HepG2 (cell line): Measurements from ENCODE around the gene CYB5A. TPM values are rescaled to one million over a fixed set of nuclear protein-coding genes. Genes with fewer than 3 reads are reported as not detected.

Experiments
- ATF4 ChIP-seq, 2 experiments: fragments of 450-650 bp in 1 of 2; sonication (generic) in 1 of 2; formaldehyde crosslinking; IDR thresholded peaks; 2 replicates each; pipeline versions ENCODE4 v1.5.0 to v1.8.0; 2020 to 2022; ENCODE audit warnings: mild to moderate bottlenecking in 1 of 2, missing genetic modification reagents in 1 of 2
- ATF6 ChIP-seq: sonication (generic); formaldehyde crosslinking; conservative IDR thresholded peaks from 2 replicates; pipeline ENCODE4 v1.4.0; 2020; ENCODE audit warnings: missing genetic modification reagents
- MYNN ChIP-seq: sonication (generic); formaldehyde crosslinking; IDR thresholded peaks from 2 replicates; pipeline ENCODE4 v1.4.0; 2020; ENCODE audit warnings: mild to moderate bottlenecking, low read depth, missing genetic modification reagents
- NFAT5 ChIP-seq: sonication (generic); formaldehyde crosslinking; IDR thresholded peaks from 2 replicates; pipeline ENCODE4 v1.4.0; 2020; ENCODE audit warnings: missing genetic modification reagents
- RFXANK ChIP-seq: IDR thresholded peaks from 2 replicates; pipeline ENCODE4 v1.6.1; 2016
- SMYD3 ChIP-seq: sonication (generic); formaldehyde crosslinking; IDR thresholded peaks from 2 replicates; pipeline ENCODE4 v1.8.1; 2023; ENCODE audit warnings: mild to moderate bottlenecking, missing genetic modification reagents
- STAT5B ChIP-seq: sonication (generic); formaldehyde crosslinking; IDR thresholded peaks from 2 replicates; pipeline ENCODE4 v1.4.0; 2020; ENCODE audit warnings: missing genetic modification reagents
- TOE1 ChIP-seq: sonication (generic); formaldehyde crosslinking; IDR thresholded peaks from 2 replicates; pipeline ENCODE4 v1.4.0; 2020; ENCODE audit warnings: mild to moderate bottlenecking, missing genetic modification reagents
- ZBTB10 ChIP-seq: sonication (generic); formaldehyde crosslinking; IDR thresholded peaks from 2 replicates; pipeline ENCODE4 v1.4.0; 2020; ENCODE audit warnings: missing genetic modification reagents, borderline replicate concordance
- ZNF230 ChIP-seq: sonication (generic); formaldehyde crosslinking; IDR thresholded peaks from 2 replicates; pipeline ENCODE4 v1.4.0; 2020; ENCODE audit warnings: mild to moderate bottlenecking, missing genetic modification reagents
- ZNF430 ChIP-seq: sonication (generic); formaldehyde crosslinking; IDR thresholded peaks from 2 replicates; pipeline ENCODE4 v1.9.0; 2021; ENCODE audit warnings: mild to moderate bottlenecking, missing genetic modification reagents
- ZNF567 ChIP-seq: sonication (generic); formaldehyde crosslinking; IDR thresholded peaks from 2 replicates; pipeline ENCODE4 v1.8.1; 2023; ENCODE audit warnings: mild to moderate bottlenecking, missing genetic modification reagents, borderline replicate concordance
- ZNF614 ChIP-seq: IDR thresholded peaks from 2 replicates; pipeline ENCODE4 v1.6.1; 2018; ENCODE audit warnings: missing biosample characterization, missing genetic modification reagents, inconsistent platforms, borderline replicate concordance
- ZNF710 ChIP-seq: sonication (generic); formaldehyde crosslinking; IDR thresholded peaks from 2 replicates; pipeline ENCODE4 v1.5.0; 2020; ENCODE audit warnings: mild to moderate bottlenecking, missing genetic modification reagents, borderline replicate concordance
- ZZZ3 ChIP-seq: sonication (generic); formaldehyde crosslinking; IDR thresholded peaks from 2 replicates; pipeline ENCODE4 v1.4.0; 2020; ENCODE audit warnings: missing genetic modification reagents, mild to moderate bottlenecking, borderline replicate concordance
- polyA plus RNA-seq, 8 experiments: library from polyadenylated mRNA; depleted of rRNA in 3 of 8; stranded (reverse) in 7 of 8; unstranded in 1 of 8; fragments of >200 nt; fragmentation: Illumina TruSeq in 4 of 8; extraction: Trizol in 4 of 8; gene quantifications; 2 replicates each; pipeline versions ENCODE4 v1.2.1 to v1.2.3, GENCODE V29; 2011 to 2016; ENCODE audit warnings: low read depth in 4 of 8, missing spikeins in 1 of 8, mixed read lengths in 1 of 8; ENCODE audit not compliant: insufficient read depth in 1 of 8
- total RNA-seq, 5 experiments: library from RNA; depleted of rRNA; stranded (reverse); fragments of >200 nt; fragmentation: Illumina TruSeq; extraction: Trizol; gene quantifications; 2 replicates each; pipeline ENCODE4 v1.2.3, GENCODE V29; 2016; ENCODE audit warnings: low read depth in 1 of 5

The CYB5A gene
- total and polyA plus RNA-seq, 2 of the 13 experiments (the other 11 are each of a cell fraction or from before 2014, with no cell fraction given): 215 to 356 TPM

- TF ChIP-seq ATF4 (CRISPR knock-in tag; IDR thresholded peaks at IDR 0.05) (no peak), ZNF430 (CRISPR knock-in tag) (0 out of 2 replicates have a peak, but pooled peaks have one; percentile 39), ZBTB10 (CRISPR knock-in tag) (no peak), ZZZ3 (no peak), SMYD3 (CRISPR knock-in tag) (no peak), MYNN (CRISPR knock-in tag) (no peak), ZNF567 (CRISPR knock-in tag) (no peak), ZNF230 (no peak), RFXANK (CRISPR knock-in tag) (no peak), NFAT5 (CRISPR knock-in tag) (no peak), TOE1 (CRISPR knock-in tag) (no peak), STAT5B (CRISPR knock-in tag) (no peak), ZNF614 (CRISPR knock-in tag) (0 out of 2 replicates have a peak, but pooled peaks have one; percentile 27), ATF6 (CRISPR knock-in tag) (0 out of 2 replicates have a peak, but pooled peaks have one; percentile 18), ZNF710 (0 out of 2 replicates have a peak, but pooled peaks have one; percentile 36)
Observed at GRCh38 chr18:74242438-74243096, 49.2 kb downstream of the CYB5A start (continued).
